Measurements from ENCODE around the gene SPATS2.

DNA sequence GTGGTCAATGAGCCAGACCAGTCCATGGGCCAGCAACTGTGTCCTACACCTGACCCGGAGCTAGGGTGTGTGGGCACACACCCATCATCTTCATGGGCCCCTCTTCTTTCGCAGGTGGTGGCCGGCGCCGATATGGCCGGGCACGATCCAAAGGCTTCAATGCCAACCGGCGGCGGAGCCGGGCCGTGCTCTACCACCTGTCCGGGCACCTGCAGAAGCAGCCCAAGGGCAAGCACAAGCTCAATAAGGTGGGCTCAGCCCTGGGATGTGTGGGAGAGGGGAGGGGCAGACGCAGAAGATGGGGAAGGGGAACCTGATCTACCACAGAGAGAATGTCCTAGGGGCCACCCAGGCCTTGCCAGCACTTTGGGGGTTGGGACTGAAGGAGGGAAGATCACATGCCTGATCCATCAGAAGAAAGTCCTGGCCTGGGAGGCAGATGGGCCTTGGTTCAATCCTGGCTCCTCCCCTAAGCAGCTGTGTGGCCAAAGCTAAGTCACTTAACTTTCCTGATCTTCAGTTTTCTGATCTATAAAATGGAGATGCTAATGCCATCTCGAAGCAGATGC lies 175.4 kb downstream of the SPATS2 start:
- TF ChIP-seq, protein P1, sequence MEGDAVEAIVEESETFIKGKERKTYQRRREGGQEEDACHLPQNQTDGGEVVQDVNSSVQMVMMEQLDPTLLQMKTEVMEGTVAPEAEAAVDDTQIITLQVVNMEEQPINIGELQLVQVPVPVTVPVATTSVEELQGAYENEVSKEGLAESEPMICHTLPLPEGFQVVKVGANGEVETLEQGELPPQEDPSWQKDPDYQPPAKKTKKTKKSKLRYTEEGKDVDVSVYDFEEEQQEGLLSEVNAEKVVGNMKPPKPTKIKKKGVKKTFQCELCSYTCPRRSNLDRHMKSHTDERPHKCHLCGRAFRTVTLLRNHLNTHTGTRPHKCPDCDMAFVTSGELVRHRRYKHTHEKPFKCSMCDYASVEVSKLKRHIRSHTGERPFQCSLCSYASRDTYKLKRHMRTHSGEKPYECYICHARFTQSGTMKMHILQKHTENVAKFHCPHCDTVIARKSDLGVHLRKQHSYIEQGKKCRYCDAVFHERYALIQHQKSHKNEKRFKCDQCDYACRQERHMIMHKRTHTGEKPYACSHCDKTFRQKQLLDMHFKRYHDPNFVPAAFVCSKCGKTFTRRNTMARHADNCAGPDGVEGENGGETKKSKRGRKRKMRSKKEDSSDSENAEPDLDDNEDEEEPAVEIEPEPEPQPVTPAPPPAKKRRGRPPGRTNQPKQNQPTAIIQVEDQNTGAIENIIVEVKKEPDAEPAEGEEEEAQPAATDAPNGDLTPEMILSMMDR (IDR thresholded peaks at IDR 0.05), result no peak
- no peak for TF ChIP-seq TCF7L2 (IDR thresholded peaks at IDR 0.05; ENCODE audit: low read depth, low read length)

Data from Panc1 (cell line).